GM12892 (cell line): ENCODE results near the gene ECE1.

ENCODE experiments used
- DNase-seq: peaks from one replicate; pipeline ENCODE4 v3.0.0; 2011; ENCODE audit not compliant: insufficient read length
- FAIRE-seq: peaks from 2 replicates; lab custom pipeline; 2011; peaks lifted over from hg19 to GRCh38; lab: Jason Lieb, UNC
- POLR2A ChIP-seq: IDR thresholded peaks from 2 replicates; pipeline ENCODE4 v1.6.1; 2011; ENCODE audit warnings: low read depth, low read length, control low read depth
- POLR2AphosphoS5 ChIP-seq: IDR thresholded peaks from 2 replicates; pipeline ENCODE4 v1.6.1; 2011; ENCODE audit warnings: low read depth, low read length, control low read depth
- TAF1 ChIP-seq: IDR thresholded peaks from 2 replicates; pipeline ENCODE4 v1.6.1; 2011; ENCODE audit warnings: low read depth, mild to moderate bottlenecking, control low read depth, low read length, borderline replicate concordance

The ECE1 gene

GRCh38 chr1:21332554-21333311, 42.5 kb upstream of the ECE1 start:
- no peak for DNase-seq
- FAIRE-seq: no peak
- no peak for TF ChIP-seq POLR2A
- no peak for TF ChIP-seq TAF1
- no peak for TF ChIP-seq POLR2AphosphoS5

- DNase-seq (no peak), FAIRE-seq (no peak)
- no peak for TF ChIP-seq TAF1
- no peak for TF ChIP-seq POLR2A
- TF ChIP-seq POLR2AphosphoS5: no peak
Measured at GRCh38 chr1:21331752-21332478, 41.7 kb upstream of the ECE1 start.

- FAIRE-seq (no peak), DNase-seq (no peak)
- no peak for TF ChIP-seq TAF1
- no peak for TF ChIP-seq POLR2A
- TF ChIP-seq POLR2AphosphoS5: no peak
Measured at GRCh38 chr1:21330544-21330943, 40.3 kb upstream of the ECE1 start.

GRCh38 chr1:21329209-21329844, 39.1 kb upstream of the ECE1 start:
- TF ChIP-seq POLR2AphosphoS5 (no peak), POLR2A (no peak), TAF1 (no peak)
- no peak for DNase-seq
- FAIRE-seq: no peak

- TF ChIP-seq POLR2A (no peak), POLR2AphosphoS5 (no peak), TAF1 (no peak)
- DNase-seq (no peak), FAIRE-seq (no peak)
Measured at GRCh38 chr1:21327566-21328323, 37.5 kb upstream of the ECE1 start.

- FAIRE-seq (no peak), DNase-seq (no peak)
- TF ChIP-seq POLR2AphosphoS5 (no peak), TAF1 (no peak), POLR2A (no peak)
Measured at GRCh38 chr1:21326861-21327344, 36.6 kb upstream of the ECE1 start.

- DNase-seq (no peak), FAIRE-seq (no peak)
- TF ChIP-seq TAF1: no peak
- TF ChIP-seq POLR2AphosphoS5: no peak
- TF ChIP-seq POLR2A: no peak
Measured at GRCh38 chr1:21325731-21326387, 35.6 kb upstream of the ECE1 start.

- TF ChIP-seq TAF1 (no peak), POLR2A (no peak), POLR2AphosphoS5 (no peak)
- FAIRE-seq (peak; percentile 38), DNase-seq (no peak)
Measured at GRCh38 chr1:21325231-21325718, 35.0 kb upstream of the ECE1 start.

GRCh38 chr1:21324368-21325141, 34.3 kb upstream of the ECE1 start:
- DNase-seq (no peak), FAIRE-seq (peak; percentile 78)
- TF ChIP-seq TAF1 (no peak), POLR2AphosphoS5 (no peak), POLR2A (0 out of 2 replicates have a peak, but pooled peaks have one; percentile 16)

- TF ChIP-seq POLR2AphosphoS5: no peak
- no peak for TF ChIP-seq TAF1
- TF ChIP-seq POLR2A: no peak
- FAIRE-seq (no peak), DNase-seq (no peak)
Measured at GRCh38 chr1:21323091-21323490, 32.8 kb upstream of the ECE1 start.
